SW 1271 (cell line): ENCODE results near the gene FRMD4A.
"Not testable (repeated sequence)": the region's sequence is repeated elsewhere in the genome, so short reads cannot be mapped to it uniquely, and the experiment has no call there.

Experiments
- DNase-seq, 2 experiments: peaks; one replicate each; lab custom pipeline; 2025; lab: John Stamatoyannopoulos, UW

FRMD4A gene

GRCh38 chr10:13720699-13721098 is 610.0 kb downstream of the FRMD4A start:
- DNase-seq, result no peak

GRCh38 chr10:13719425-13719824 is 611.3 kb downstream of the FRMD4A start:
- no peak for DNase-seq

- no peak for DNase-seq
Measured at GRCh38 chr10:13718820-13719219, 611.9 kb downstream of the FRMD4A start.

- no peak for DNase-seq
Measured at GRCh38 chr10:13717936-13718772, 612.6 kb downstream of the FRMD4A start.

GRCh38 chr10:13717571-13717935 is 613.2 kb downstream of the FRMD4A start:
- DNase-seq, result no peak

GRCh38 chr10:13716081-13717071 is 614.3 kb downstream of the FRMD4A start:
- DNase-seq, result no peak

- DNase-seq, result not testable (repeated sequence)
Measured at GRCh38 chr10:13715596-13715995, 615.1 kb downstream of the FRMD4A start.

GRCh38 chr10:13715100-13715499 is 615.6 kb downstream of the FRMD4A start:
- no peak for DNase-seq

GRCh38 chr10:13712837-13713581 is 617.7 kb downstream of the FRMD4A start:
- DNase-seq, result peak; percentile 52 to 88

- DNase-seq, result no peak
Measured at GRCh38 chr10:13712476-13712836, 618.3 kb downstream of the FRMD4A start.

- no peak for DNase-seq
Measured at GRCh38 chr10:13711291-13711690, 619.4 kb downstream of the FRMD4A start.

- DNase-seq, result no peak
Measured at GRCh38 chr10:13709931-13710650, 620.6 kb downstream of the FRMD4A start.

GRCh38 chr10:13708256-13708990 is 622.3 kb downstream of the FRMD4A start:
- DNase-seq, result no peak

- DNase-seq, result no peak
Measured at GRCh38 chr10:13707156-13707881, 623.4 kb downstream of the FRMD4A start.

GRCh38 chr10:13706604-13707003 is 624.1 kb downstream of the FRMD4A start:
- DNase-seq, result no peak

GRCh38 chr10:13706175-13706574 is 624.5 kb downstream of the FRMD4A start:
- DNase-seq, result no peak

- no peak for DNase-seq
Measured at GRCh38 chr10:13705526-13706174, 625.1 kb downstream of the FRMD4A start.

GRCh38 chr10:13704964-13705363 is 625.8 kb downstream of the FRMD4A start:
- no peak for DNase-seq

- no peak for DNase-seq
Measured at GRCh38 chr10:13703997-13704536, 626.7 kb downstream of the FRMD4A start.
